Tibial nerve (tissue), 4 donors: ENCODE data around the gene VAMP2. TPM values are rescaled to one million over a fixed set of nuclear protein-coding genes. Genes with fewer than 3 reads are reported as not detected.

ENCODE experiments used
- DNase-seq, 2 donors: peaks; one replicate each; pipeline ENCODE4 v3.0.0-alpha.2; 2019; ENCODE audit warnings: low spot score in 2 of 2
- H3K27ac ChIP-seq, 4 donors: fragments of 200-600 bp; sonication (generic) in 3 of 4; one replicate each; pipeline ENCODE4 v1.5.1; 2017 to 2019; ENCODE audit warnings: mild to moderate bottlenecking in 1 of 4
- H3K27me3 ChIP-seq, 2 donors: fragments of 200-600 bp; sonication (generic) in 1 of 2; one replicate each; pipeline versions ENCODE4 v1.5.1 to v1.6.0; 2017 to 2019
- H3K36me3 ChIP-seq, 3 donors: fragments of 200-600 bp; sonication (generic); one replicate each; pipeline ENCODE4 v1.5.1; 2018 to 2019
- H3K4me1 ChIP-seq, 4 donors: fragments of 200-600 bp; sonication (generic) in 3 of 4; one replicate each; pipeline ENCODE4 v1.5.1; 2017 to 2019
- H3K4me3 ChIP-seq, 4 donors: fragments of 200-600 bp; sonication (generic) in 3 of 4; one replicate each; pipeline ENCODE4 v1.5.1; 2017 to 2019; ENCODE audit warnings: mild to moderate bottlenecking in 1 of 4, moderate library complexity in 1 of 4
- H3K9me3 ChIP-seq, 4 donors: fragments of 200-600 bp; sonication (generic) in 3 of 4; one replicate each; pipeline ENCODE4 v1.5.1; 2017 to 2019
- CTCF ChIP-seq, 5 experiments: fragments of 200-600 bp in 3 of 5; fragments of 450-650 bp in 2 of 5; sonication (generic) in 3 of 5; IDR thresholded peaks; one replicate each; pipeline ENCODE4 v1.5.1; 2016 to 2019; ENCODE audit warnings: antibody characterized with exemption in 5 of 5, mild to moderate bottlenecking in 3 of 5, moderate library complexity in 2 of 5
- EP300 ChIP-seq, 2 donors: sonication (generic); formaldehyde crosslinking; IDR thresholded peaks; one replicate each; pipeline ENCODE4 v1.6.1; 2017; ENCODE audit warnings: antibody characterized with exemption in 2 of 2, mild to moderate bottlenecking in 1 of 2
- POLR2A ChIP-seq, 2 donors: fragments of 450-650 bp; IDR thresholded peaks; one replicate each; pipeline ENCODE4 v1.6.1; 2017; ENCODE audit warnings: antibody characterized with exemption in 2 of 2, mild to moderate bottlenecking in 2 of 2, moderate library complexity in 2 of 2
- WGBS, 2 donors: methylation state at CpG; one replicate each; pipeline ENCODE4 v1.1.5; 2018; 5-methylcytosine and 5-hydroxymethylcytosine counted together
- total RNA-seq, 4 donors: library from RNA; depleted of rRNA; stranded (reverse); fragments of >200 nt; gene quantifications; one replicate each; pipeline ENCODE4 v1.1.0, GENCODE V29; 2016

VAMP2 gene
- total RNA-seq, 4 donors from 2014 or later = 48.0 to 72.1 (median 59.0) TPM

GRCh38 chr17:8204761-8205555 lies 42.2 kb upstream of the VAMP2 start:
- no peaks in the 10 kb centered on the region for H3K9me3 ChIP-seq
- H3K36me3 ChIP-seq = no peaks in the 10 kb centered on the region
- no peak for DNase-seq
- H3K4me3 ChIP-seq = no peak overlapping the region
- WGBS, 2 donors = 85 to 90% methylated on average over 17 to 19 of the region's 19 CpGs
- TF ChIP-seq POLR2A (IDR thresholded peaks at IDR 0.05) (no peak), EP300 (IDR thresholded peaks at IDR 0.05) (no peak), CTCF (IDR thresholded peaks at IDR 0.05) (no peak)
- no peaks in the 10 kb centered on the region for H3K27me3 ChIP-seq
- H3K4me1 ChIP-seq = peaks cover 0 to 3% (median 1%) of the 10 kb centered on the region in 4 donors
- peak overlapping the region in 1 of 4 donors; percentile 19 for H3K27ac ChIP-seq

GRCh38 chr17:8192070-8192815 lies 29.5 kb upstream of the VAMP2 start:
- DNase-seq = peak; percentile 78 to 96
- no peaks in the 10 kb centered on the region for H3K27me3 ChIP-seq
- peak overlapping the region; percentile 20 to 50 (median 36) for H3K4me3 ChIP-seq
- WGBS, 2 donors = 8 to 15% methylated on average over 12 of the region's 12 CpGs
- peaks cover 0 to 43% (median 20%) of the 10 kb centered on the region in 4 donors for H3K4me1 ChIP-seq
- TF ChIP-seq POLR2A (IDR thresholded peaks at IDR 0.05) = peak; percentile 92 to 95
- peak; percentile 48 to 99 for TF ChIP-seq EP300 (IDR thresholded peaks at IDR 0.05)
- TF ChIP-seq CTCF (IDR thresholded peaks at IDR 0.05) = no peak
- H3K27ac ChIP-seq = peak overlapping the region; percentile 80 to 99 (median 92)
- H3K36me3 ChIP-seq = no peaks in the 10 kb centered on the region
- H3K9me3 ChIP-seq = no peaks in the 10 kb centered on the region

- Histone ChIP-seq H3K27ac (peak overlapping the region; percentile 88 to 99 (median 93)), H3K4me3 (peak overlapping the region in 2 of 4 donors; percentile 65 to 93)
- 37 to 45% methylated on average over 6 of the region's 6 CpGs for WGBS, 2 donors
Observed at GRCh38 chr17:8190506-8190905, 27.8 kb upstream of the VAMP2 start.

GRCh38 chr17:8189711-8190477 lies 27.1 kb upstream of the VAMP2 start, which contains the start of gene BORCS6:
TSS of gene BORCS6 (minus strand) at chr17:8190180. CDS start at chr17:8190140, 40 bp downstream.
- H3K4me1 ChIP-seq = peaks cover 0 to 43% (median 20%) of the 10 kb centered on the region in 4 donors
- no peaks in the 10 kb centered on the region for H3K27me3 ChIP-seq
- H3K36me3 ChIP-seq = no peaks in the 10 kb centered on the region
- peak; percentile 96 for DNase-seq
- H3K9me3 ChIP-seq = no peaks in the 10 kb centered on the region
- TF ChIP-seq CTCF (IDR thresholded peaks at IDR 0.05) (peak in 2 of 5 experiments; percentile 24 to 47), POLR2A (IDR thresholded peaks at IDR 0.05) (peak; percentile 59 to 93), EP300 (IDR thresholded peaks at IDR 0.05) (peak; percentile 48 to 97)
- WGBS, 2 donors = 0 to 1% methylated on average over 34 to 40 of the region's 70 CpGs
- peak within 1 kb of the TSS; percentile 88 to 99 (median 98) for H3K27ac ChIP-seq
- H3K4me3 ChIP-seq = peak within 1 kb of the TSS; percentile 54 to 93 (median 70)

More at GRCh38 chr17:8190506-8190905, 27.8 kb upstream of the VAMP2 start:
- H3K36me3 ChIP-seq = no peaks in the 10 kb centered on the region
- TF ChIP-seq EP300 (IDR thresholded peaks at IDR 0.05) = no peak
- no peak for TF ChIP-seq CTCF (IDR thresholded peaks at IDR 0.05)
- TF ChIP-seq POLR2A (IDR thresholded peaks at IDR 0.05) = no peak
- no peak for DNase-seq
- H3K27me3 ChIP-seq = no peaks in the 10 kb centered on the region
- no peaks in the 10 kb centered on the region for H3K9me3 ChIP-seq
- peaks cover 0 to 43% (median 20%) of the 10 kb centered on the region in 4 donors for H3K4me1 ChIP-seq
